Osteocyte (in vitro differentiated cells): ENCODE data around the gene EXOC6B. TPM values are rescaled to one million over a fixed set of nuclear protein-coding genes. Genes with fewer than 3 reads are reported as not detected.

ENCODE experiments used
- DNase-seq: peaks from one replicate; pipeline ENCODE4 v3.0.0; 2021; ENCODE audit warnings: mixed read lengths; ENCODE audit not compliant: unreplicated experiment; ENCODE audit errors: extremely low spot score
- H3K27ac Mint-ChIP-seq: one replicate; pipeline ENCODE4 v1.8.0; 2021; ENCODE audit warnings: mild to moderate bottlenecking, mixed read lengths; ENCODE audit not compliant: unreplicated experiment
- H3K27me3 Mint-ChIP-seq: one replicate; pipeline ENCODE4 v1.8.0; 2021; ENCODE audit warnings: mixed read lengths; ENCODE audit not compliant: unreplicated experiment
- H3K36me3 Mint-ChIP-seq: one replicate; pipeline ENCODE4 v1.8.0; 2021; ENCODE audit warnings: mixed read lengths; ENCODE audit not compliant: unreplicated experiment
- H3K4me1 Mint-ChIP-seq: one replicate; pipeline ENCODE4 v1.8.0; 2021; ENCODE audit warnings: mixed read lengths; ENCODE audit not compliant: unreplicated experiment
- H3K4me3 Mint-ChIP-seq: one replicate; pipeline ENCODE4 v1.8.0; 2021; ENCODE audit warnings: mild to moderate bottlenecking, moderate library complexity, mixed read lengths; ENCODE audit not compliant: unreplicated experiment
- H3K9me3 Mint-ChIP-seq: one replicate; pipeline ENCODE4 v1.8.0; 2021; ENCODE audit warnings: mixed read lengths; ENCODE audit not compliant: unreplicated experiment
- long read RNA-seq: library from polyadenylated mRNA; unstranded; transcript quantifications from one replicate; pipeline ENCODE4 v2.0.0, GENCODE V29; 2021
- total RNA-seq: library from RNA; stranded (reverse); gene quantifications from 2 replicates; pipeline ENCODE4 v1.2.1, GENCODE V29; 2021
- TF ChIP-seq, protein P1 (sequence below): fragments of 200-600 bp; sonication (generic); IDR thresholded peaks from 2 replicates; pipeline ENCODE4 v1.5.0; 2021; ENCODE audit warnings: antibody characterized with exemption, mild to moderate bottlenecking, moderate library complexity

The EXOC6B gene
- 31.2 and 33.8 TPM in 2 replicates for total RNA-seq
- long read RNA-seq, partial matches to known transcripts = 7 of 35 reads
- long read RNA-seq, other reads (novel, unspliced or antisense) = 28 of 35 reads

DNA sequence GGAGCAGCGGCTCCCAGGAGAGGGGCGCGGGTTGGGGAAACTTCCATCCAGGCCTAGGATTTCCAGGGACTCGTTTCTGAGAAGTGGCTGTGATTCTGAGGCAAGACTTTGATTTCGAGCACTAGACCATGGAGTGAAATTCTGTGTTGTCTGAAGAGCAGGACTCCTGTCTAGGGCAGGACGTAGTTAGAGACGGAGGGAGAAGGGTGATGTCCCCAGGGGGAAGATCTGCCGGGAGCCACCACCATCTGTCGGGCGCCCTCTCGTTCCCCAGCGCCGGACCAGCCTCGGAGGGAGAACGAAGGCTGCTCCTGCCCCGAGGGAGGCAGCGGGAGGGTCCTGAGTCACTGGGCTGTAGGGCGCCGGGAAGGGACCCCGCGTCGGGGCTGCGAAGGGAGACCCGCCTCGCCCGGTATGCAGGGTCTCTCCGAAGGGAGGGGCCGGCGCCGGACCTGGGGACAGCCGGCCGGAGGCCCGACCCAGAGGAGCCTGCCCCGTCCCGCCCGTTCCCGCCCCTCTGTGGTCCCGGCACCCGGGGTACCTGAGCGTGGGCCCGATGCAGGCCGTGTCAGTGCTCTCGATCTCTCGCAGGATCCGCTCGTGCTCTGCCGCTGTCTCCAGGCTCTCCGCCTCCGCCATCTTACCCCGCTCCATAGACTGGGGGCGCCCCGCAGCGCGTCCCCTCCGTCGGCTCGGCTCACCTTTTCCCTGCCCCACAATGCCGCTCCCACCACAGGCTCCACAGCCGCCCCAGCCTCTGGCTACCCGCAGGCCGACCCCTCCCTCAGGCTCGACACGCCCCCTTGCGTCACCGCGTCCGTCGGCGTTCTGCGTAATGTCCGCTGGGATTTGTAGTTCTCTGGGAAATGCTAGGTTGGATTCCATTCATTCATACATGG lies at the start of gene EXOC6B:
Gene EXOC6B (minus strand): TSS at position 777 of the 899 bp plus-strand sequence.
- TF ChIP-seq, protein P1, sequence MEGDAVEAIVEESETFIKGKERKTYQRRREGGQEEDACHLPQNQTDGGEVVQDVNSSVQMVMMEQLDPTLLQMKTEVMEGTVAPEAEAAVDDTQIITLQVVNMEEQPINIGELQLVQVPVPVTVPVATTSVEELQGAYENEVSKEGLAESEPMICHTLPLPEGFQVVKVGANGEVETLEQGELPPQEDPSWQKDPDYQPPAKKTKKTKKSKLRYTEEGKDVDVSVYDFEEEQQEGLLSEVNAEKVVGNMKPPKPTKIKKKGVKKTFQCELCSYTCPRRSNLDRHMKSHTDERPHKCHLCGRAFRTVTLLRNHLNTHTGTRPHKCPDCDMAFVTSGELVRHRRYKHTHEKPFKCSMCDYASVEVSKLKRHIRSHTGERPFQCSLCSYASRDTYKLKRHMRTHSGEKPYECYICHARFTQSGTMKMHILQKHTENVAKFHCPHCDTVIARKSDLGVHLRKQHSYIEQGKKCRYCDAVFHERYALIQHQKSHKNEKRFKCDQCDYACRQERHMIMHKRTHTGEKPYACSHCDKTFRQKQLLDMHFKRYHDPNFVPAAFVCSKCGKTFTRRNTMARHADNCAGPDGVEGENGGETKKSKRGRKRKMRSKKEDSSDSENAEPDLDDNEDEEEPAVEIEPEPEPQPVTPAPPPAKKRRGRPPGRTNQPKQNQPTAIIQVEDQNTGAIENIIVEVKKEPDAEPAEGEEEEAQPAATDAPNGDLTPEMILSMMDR = no peak
- peak within 1 kb of the TSS; percentile 91 for H3K27ac Mint-ChIP-seq

DNA sequence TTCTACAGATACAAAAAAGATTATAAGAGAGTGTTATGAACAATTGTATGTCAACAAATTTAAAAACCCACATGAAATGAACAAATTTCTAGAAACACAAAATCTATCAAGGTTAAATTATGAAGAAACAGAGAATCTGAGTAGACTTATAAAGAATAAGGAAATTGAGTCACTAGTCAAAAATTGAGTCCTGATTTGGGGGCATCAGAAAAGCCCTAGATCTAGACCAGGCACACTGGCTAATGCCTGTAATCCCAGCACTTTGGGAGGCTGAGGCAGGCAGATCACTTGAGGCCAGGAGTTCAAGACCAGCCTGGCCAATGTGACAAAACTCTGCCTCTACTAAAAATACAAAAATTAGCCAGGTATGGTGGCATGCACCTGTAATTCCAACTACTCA lies 46.0 kb upstream of the EXOC6B start:
- H3K36me3 Mint-ChIP-seq = peaks cover 3% of the 10 kb centered on the region
- no peak overlapping the region for H3K4me3 Mint-ChIP-seq
- no peaks in the 10 kb centered on the region for H3K4me1 Mint-ChIP-seq
- peaks cover 9% of the 10 kb centered on the region for H3K9me3 Mint-ChIP-seq
- TF ChIP-seq, protein P1 = no peak
- H3K27me3 Mint-ChIP-seq = peaks cover 80% of the 10 kb centered on the region
- no peak for DNase-seq
- no peak overlapping the region for H3K27ac Mint-ChIP-seq

More for the DNA sequence above, at the start of gene EXOC6B:
- peak; percentile 95 for DNase-seq
- peaks cover 2% of the 10 kb centered on the region for H3K27me3 Mint-ChIP-seq
- peaks cover 29% of the 10 kb centered on the region for H3K4me1 Mint-ChIP-seq
- H3K9me3 Mint-ChIP-seq = no peaks in the 10 kb centered on the region
- H3K36me3 Mint-ChIP-seq = peaks cover 7% of the 10 kb centered on the region
- H3K4me3 Mint-ChIP-seq = peak within 1 kb of the TSS; percentile 98

DNA sequence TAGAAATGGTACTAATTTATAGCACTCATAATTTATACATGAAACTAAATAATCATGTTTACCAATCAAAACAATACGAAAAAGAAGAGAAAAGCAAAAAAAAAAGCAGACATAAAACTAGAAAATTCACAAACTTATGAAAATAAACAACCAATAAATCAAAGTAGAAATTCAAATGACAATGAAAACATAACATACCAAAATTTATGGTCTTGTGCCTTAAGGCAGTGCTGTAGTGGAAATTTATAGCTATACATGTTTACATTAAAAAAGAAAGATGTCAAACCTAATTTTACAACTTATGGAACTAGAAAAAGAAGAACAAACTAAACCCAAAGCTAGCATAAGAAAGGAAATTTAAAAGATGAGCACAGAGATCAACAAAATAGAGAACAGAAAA lies 45.2 kb upstream of the EXOC6B start:
- Mint-ChIP-seq H3K9me3 (peaks cover 9% of the 10 kb centered on the region), H3K4me1 (no peaks in the 10 kb centered on the region), H3K27ac (no peak overlapping the region), H3K27me3 (peaks cover 81% of the 10 kb centered on the region), H3K36me3 (peaks cover 3% of the 10 kb centered on the region), H3K4me3 (no peak overlapping the region)
- TF ChIP-seq, protein P1 = no peak
- DNase-seq = no peak

DNA sequence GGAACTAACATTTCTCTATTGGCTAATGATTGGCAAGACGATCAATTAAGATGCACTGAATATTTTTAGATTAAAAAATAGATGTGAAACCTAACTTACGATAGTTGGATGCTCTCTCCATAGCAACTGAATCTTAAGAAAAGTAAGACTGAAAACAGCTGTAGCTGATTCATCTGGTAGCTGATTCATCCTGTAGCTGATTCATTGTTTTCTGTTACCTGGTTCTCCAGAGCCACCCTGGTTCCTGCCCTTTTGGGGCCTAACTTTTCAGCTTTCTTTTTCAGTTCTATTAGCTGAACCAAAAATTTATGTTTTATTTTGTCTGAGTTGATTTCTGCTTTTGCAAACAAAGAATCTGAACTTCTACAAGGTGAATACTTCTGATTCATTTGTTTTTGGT lies 38.7 kb upstream of the EXOC6B start:
- no peak overlapping the region for H3K27ac Mint-ChIP-seq
- no peaks in the 10 kb centered on the region for H3K36me3 Mint-ChIP-seq
- no peak overlapping the region for H3K4me3 Mint-ChIP-seq
- TF ChIP-seq, protein P1 = no peak
- H3K4me1 Mint-ChIP-seq = peaks cover 8% of the 10 kb centered on the region
- H3K27me3 Mint-ChIP-seq = peaks cover 61% of the 10 kb centered on the region
- DNase-seq = no peak
- H3K9me3 Mint-ChIP-seq = no peaks in the 10 kb centered on the region

DNA sequence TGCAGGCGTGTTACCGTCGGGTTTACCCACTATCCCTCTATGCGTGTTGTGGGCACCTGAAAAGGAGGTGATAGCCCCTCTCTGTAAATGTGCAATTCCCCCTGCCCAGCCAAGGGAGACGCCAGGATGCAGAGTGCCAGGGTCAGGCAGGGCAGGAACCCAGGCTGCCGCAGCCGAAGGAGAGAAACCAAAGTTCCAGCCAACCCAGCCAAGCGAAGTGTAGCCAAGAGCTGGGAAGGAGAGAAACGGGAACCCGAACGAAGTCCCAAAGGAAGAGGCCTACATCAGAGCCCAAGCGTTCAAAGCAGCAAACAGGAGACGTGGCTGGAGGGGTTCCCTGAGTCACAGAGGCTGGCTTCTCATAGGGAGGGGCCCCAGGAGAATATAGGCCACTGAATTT lies 37.2 kb upstream of the EXOC6B start:
- H3K4me3 Mint-ChIP-seq = no peak overlapping the region
- H3K36me3 Mint-ChIP-seq = no peaks in the 10 kb centered on the region
- TF ChIP-seq, protein P1 = no peak
- H3K4me1 Mint-ChIP-seq = peaks cover 8% of the 10 kb centered on the region
- no peaks in the 10 kb centered on the region for H3K9me3 Mint-ChIP-seq
- peaks cover 61% of the 10 kb centered on the region for H3K27me3 Mint-ChIP-seq
- DNase-seq = no peak
- H3K27ac Mint-ChIP-seq = no peak overlapping the region
